PFSK-1 (cell line): ENCODE results near the gene TOB2.

Experiments
- FOXP2 ChIP-seq: optimal IDR thresholded peaks from 2 replicates; pipeline ENCODE3; 2011; ENCODE audit warnings: borderline replicate concordance, control low read depth, inconsistent platforms; ENCODE audit not compliant: insufficient read depth; ENCODE audit errors: extremely low read length, extremely low read depth
- POLR2AphosphoS5 ChIP-seq: IDR thresholded peaks from 2 replicates; pipeline ENCODE4 v1.6.1; 2012; ENCODE audit warnings: low read depth, mild to moderate bottlenecking, control low read depth, low read length, moderate library complexity
- SIN3A ChIP-seq: IDR thresholded peaks from 2 replicates; pipeline ENCODE4 v1.6.1; 2012; ENCODE audit warnings: mild to moderate bottlenecking, low read length, moderate library complexity, borderline replicate concordance; ENCODE audit not compliant: insufficient read depth
- TAF1 ChIP-seq: IDR thresholded peaks from 2 replicates; pipeline ENCODE4 v1.6.1; 2012; ENCODE audit warnings: low read length, control low read depth, borderline replicate concordance; ENCODE audit not compliant: insufficient read depth
- TF ChIP-seq, protein P1 (sequence below), 2 experiments: IDR thresholded peaks; 2 replicates each; pipeline versions ENCODE4 v1.6.1 to v1.8.0; 2011 to 2012; ENCODE audit warnings: low read depth in 2 of 2, low read length in 2 of 2, control low read depth in 1 of 2, inconsistent platforms in 1 of 2, mild to moderate bottlenecking in 1 of 2, moderate library complexity in 1 of 2; ENCODE audit not compliant: insufficient read depth in 1 of 2

TOB2 gene

DNA sequence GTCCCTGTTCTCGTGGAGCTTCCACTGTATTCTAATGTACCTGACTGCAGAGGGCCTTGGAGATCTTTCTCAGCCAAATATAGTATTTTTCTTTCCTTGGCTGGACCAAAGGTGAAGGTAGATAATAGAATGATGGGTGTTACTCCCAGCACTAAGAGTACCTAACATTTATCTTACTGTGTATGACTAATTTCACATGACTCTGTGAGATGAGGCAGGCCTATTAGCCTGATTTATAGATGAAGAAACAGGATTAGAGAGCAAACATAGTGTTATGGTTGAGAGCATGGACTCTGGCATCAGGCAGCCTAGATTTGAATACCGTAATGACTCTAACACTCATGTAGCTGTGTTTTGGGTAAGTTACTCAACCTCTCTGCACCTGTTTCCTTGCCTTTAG is 25.0 kb upstream of the TOB2 start:
- no peak for TF ChIP-seq POLR2AphosphoS5
- no peak for TF ChIP-seq SIN3A

DNA sequence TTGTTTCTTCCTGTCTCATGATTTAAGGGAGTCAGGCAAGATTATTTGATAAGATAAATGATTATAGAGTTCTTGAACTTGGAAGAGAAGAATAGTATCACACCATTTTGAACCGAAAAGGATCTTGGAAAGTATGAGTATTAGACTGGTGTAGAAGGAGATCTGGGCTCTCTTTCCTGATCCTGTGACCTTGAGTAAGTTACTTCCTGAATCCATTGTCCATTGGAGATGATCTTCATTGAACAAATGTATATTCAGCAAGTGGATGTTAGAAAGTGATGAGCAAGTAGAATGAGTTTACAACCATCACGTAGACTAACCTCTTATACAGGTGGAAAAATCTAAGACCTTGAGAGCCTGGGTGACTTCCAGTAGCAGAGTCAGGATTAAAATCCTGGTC is 24.3 kb upstream of the TOB2 start:
- TF ChIP-seq SIN3A (no peak), FOXP2 (no peak), POLR2AphosphoS5 (no peak), TAF1 (no peak)
- TF ChIP-seq, protein P1, sequence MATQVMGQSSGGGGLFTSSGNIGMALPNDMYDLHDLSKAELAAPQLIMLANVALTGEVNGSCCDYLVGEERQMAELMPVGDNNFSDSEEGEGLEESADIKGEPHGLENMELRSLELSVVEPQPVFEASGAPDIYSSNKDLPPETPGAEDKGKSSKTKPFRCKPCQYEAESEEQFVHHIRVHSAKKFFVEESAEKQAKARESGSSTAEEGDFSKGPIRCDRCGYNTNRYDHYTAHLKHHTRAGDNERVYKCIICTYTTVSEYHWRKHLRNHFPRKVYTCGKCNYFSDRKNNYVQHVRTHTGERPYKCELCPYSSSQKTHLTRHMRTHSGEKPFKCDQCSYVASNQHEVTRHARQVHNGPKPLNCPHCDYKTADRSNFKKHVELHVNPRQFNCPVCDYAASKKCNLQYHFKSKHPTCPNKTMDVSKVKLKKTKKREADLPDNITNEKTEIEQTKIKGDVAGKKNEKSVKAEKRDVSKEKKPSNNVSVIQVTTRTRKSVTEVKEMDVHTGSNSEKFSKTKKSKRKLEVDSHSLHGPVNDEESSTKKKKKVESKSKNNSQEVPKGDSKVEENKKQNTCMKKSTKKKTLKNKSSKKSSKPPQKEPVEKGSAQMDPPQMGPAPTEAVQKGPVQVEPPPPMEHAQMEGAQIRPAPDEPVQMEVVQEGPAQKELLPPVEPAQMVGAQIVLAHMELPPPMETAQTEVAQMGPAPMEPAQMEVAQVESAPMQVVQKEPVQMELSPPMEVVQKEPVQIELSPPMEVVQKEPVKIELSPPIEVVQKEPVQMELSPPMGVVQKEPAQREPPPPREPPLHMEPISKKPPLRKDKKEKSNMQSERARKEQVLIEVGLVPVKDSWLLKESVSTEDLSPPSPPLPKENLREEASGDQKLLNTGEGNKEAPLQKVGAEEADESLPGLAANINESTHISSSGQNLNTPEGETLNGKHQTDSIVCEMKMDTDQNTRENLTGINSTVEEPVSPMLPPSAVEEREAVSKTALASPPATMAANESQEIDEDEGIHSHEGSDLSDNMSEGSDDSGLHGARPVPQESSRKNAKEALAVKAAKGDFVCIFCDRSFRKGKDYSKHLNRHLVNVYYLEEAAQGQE (IDR thresholded peaks at IDR 0.05; ENCODE audit: insufficient read depth in 1 of 2, low read depth in 2 of 2, low read length in 2 of 2): no peak

DNA sequence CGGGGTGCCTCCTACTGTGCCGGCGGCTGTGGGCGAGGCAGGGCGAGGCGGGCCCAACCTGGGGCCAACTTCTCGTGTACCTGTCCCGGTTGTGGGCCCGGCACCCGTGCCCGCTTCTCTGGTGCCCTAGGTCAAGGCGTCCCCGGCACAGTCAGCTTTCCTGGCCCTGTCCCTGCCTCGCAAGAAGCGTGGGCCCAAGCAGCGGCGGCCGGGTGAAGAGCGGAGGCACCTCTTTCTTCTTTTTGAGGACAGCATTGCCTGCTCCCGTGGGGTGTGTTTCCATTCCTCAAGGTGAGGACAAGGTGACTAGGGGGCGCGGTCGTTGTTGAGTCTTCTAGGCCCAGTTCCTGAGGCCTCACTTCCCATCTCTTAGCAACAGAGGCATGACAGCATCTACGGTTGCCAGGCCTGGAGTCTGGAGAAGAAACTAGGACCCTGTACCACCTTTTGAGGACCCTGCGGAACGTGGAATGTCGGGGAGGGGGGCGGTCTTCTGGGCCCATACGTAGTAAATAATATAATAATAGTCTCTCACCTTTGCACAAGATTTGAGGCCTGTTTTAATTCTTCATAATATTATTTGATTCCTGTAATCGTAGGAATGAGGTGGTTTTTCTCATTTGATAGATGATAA is 22.7 kb upstream of the TOB2 start:
- TF ChIP-seq FOXP2: peak; percentile 0
- no peak for TF ChIP-seq SIN3A
- TF ChIP-seq, protein P1 (IDR thresholded peaks at IDR 0.05; ENCODE audit: insufficient read depth in 1 of 2, low read depth in 2 of 2, low read length in 2 of 2): no peak

DNA sequence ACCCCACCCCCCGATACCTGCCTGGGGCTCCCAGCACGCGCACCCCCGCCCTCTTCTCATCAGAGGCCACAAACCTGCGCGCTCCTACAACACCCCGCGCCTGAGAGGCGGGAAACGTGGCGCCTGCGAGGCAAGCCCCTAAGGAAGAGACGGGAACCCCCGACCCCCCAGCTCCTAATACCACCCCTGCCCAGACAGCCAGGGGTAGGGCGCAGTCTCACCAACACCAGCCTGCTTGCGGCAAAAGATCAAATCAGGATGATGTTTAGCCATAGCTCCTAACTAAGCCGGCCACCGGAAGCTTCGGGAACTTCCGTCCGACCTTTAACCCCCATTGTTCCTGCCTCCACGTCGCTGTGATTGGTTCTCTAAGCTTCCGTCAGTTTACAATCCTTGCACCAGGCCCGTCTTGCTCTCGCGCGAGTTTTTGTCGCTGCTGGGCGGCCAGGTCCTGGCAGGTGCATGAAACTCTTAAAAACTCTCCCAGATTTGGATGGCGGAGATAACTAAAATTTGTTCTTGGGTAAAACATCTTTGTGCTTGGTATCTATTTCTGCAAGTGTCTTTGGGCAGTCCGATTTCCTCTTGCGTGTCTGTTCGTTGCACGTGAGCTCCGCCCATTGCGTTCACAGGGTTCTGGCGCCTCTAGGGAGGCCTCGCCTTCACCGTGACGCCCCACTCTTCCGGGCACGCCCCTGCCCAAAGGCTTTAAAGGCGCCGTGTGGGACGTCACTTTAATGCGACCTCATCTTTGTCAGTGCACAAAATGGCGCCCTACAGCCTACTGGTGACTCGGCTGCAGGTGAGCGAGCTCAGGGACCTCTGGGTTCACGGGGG is 22.0 kb upstream of the TOB2 start, which contains the start of the genes ACO2 and PHF5A:
ACO2 (plus strand) TSS at position 737 of the 837 bp plus-strand sequence; CDS start at position 767, 30 bp downstream.
PHF5A (minus strand) TSS at position 312 of the 837 bp plus-strand sequence; CDS start at position 273, 39 bp downstream.
- TF ChIP-seq TAF1 (peak; percentile 74), POLR2AphosphoS5 (peak; percentile 54; the same call in 1 of the 2 replicates), FOXP2 (peak; percentile 84), SIN3A (peak; percentile 78; the same call in 1 of the 2 replicates)
- TF ChIP-seq, protein P1 (IDR thresholded peaks at IDR 0.05; ENCODE audit: insufficient read depth in 1 of 2, low read depth in 2 of 2, low read length in 2 of 2): no peak; a peak in 2 of 4 replicates

DNA sequence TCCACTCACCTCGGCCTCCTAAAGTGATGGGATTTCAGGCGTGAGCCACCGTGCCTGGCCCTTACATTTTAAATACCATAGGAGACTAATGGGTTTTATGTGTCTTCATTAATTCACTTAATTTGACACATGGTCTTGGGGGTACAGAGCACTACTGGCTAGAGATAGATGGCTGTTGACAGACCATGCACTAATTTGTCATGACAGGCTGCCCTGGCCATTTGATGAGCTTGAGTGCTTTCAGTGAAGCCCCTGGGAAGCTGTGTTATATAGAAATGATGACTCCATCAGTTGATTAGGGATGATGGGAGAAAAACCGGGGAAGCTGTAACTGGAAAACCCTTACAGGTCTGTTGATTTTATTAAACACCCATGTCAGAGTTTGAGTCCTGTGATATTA is 15.3 kb upstream of the TOB2 start:
- TF ChIP-seq SIN3A: no peak
- no peak for TF ChIP-seq TAF1
- TF ChIP-seq FOXP2: no peak
- TF ChIP-seq, protein P1 (IDR thresholded peaks at IDR 0.05; ENCODE audit: insufficient read depth in 1 of 2, low read depth in 2 of 2, low read length in 2 of 2): no peak
- TF ChIP-seq POLR2AphosphoS5: no peak
